Suppressor macrophage treated with lipopolysaccharide for 4 hours (primary cell): Measurements from ENCODE around the gene LRRK1.
A peak's percentile ranks its signal among the peaks of the same experiment; 100 is the strongest.

ENCODE experiments used
- DNase-seq: peaks from one replicate; pipeline ENCODE4 v3.0.0-alpha.2; 2020

Gene LRRK1

DNA sequence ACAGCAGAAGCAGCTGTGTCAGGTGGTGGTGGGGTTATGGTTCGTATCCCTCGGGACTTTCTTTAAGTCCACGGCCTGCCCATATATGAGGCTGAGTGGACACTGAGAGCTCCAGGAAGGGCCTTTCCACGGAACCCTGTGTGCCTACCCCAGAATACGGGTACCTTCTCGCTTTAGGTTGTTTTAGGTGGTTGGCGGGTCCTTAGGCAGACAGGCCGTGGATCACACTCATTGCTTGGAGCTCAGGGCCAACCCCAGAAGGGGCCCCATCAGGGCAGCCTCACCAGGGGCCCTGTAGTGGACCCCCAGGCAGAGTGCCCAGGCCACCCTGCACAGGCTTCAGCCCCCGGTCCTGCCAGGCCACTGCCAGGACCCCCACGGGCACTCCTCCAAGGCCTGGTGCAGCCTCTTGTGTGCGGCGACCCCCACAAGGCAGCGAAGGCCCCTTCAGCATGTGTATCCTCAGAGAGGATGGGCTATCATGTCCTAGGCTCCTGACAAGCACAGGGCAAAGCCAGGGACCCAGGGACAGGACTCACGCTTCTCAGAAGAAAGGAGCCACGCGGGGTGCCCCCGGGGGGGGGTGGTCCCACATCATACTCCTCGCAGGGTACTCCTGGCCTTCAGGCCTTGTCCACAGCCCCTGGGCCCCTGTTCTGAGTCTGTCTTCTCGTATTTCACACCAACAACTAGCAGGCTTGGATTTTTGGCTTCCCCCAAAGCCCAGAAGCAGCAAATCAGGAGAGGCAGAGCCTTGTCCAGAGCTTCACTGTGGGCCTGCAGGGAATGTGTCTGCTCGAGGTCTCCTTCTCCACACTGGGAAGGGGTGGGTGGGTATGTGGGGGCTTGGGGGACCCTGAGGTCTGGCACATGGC lies 93.4 kb downstream of the LRRK1 start:
- no peak for DNase-seq

DNA sequence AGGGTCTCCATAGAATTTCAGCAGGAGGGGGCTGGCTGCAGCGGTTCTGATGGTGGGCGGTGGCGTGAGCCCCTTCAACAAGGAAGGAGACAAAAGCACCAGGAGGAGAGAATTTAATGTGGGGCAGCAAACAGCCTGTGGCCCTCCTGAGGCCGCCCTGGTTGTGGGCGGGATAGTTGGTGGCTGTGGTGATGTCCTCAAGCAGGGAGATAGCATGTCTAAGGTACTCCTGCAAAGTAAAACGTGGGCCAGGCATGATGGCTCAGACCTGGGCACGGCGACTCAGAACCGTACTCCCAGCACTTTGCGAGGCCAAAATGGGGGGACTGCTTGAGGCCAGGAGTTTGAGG lies 94.0 kb downstream of the LRRK1 start:
- no peak for DNase-seq

DNA sequence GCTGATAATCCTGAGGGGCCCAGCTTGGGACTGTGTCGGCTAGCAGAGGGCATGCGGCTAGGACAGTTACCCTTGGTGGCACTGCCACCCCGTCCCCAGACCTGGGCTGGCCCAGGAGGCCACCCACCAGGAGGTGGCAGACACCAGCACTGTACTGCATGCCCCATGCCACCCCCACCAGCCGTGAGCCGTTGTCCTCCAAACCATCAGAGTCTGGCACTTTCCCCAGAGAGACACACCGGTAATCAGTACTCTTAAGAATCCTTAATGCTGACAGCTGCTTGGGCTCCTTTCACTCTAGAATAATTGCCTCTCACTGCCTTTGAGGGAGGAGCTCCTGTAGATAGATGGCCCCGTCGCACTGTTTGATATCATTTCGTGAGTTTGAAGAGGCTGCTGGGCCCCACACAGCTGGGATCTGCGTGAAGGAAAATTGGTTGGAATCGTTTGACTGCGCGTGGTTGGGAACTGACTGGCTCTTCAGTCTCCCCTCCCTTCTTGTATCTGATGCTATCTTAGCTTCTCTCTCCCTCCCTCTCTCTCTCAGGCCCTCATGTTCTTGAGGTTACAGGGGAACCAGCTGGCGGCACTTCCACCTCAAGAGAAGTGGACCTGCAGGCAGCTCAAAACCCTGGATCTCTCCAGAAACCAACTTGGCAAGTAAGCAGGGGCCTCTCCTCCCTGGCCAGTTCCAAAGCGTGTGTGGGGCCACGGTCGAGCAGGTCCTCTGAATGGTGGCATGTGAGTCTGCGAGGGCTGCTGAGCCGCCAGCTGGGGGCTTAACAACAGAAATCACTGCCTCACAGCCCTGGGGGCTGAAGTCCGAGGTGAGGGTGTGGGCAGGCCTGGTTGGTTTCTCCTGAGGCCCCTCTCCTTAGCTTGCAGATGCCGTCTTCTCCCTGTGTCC lies 94.9 kb downstream of the LRRK1 start:
- no peak for DNase-seq

DNA sequence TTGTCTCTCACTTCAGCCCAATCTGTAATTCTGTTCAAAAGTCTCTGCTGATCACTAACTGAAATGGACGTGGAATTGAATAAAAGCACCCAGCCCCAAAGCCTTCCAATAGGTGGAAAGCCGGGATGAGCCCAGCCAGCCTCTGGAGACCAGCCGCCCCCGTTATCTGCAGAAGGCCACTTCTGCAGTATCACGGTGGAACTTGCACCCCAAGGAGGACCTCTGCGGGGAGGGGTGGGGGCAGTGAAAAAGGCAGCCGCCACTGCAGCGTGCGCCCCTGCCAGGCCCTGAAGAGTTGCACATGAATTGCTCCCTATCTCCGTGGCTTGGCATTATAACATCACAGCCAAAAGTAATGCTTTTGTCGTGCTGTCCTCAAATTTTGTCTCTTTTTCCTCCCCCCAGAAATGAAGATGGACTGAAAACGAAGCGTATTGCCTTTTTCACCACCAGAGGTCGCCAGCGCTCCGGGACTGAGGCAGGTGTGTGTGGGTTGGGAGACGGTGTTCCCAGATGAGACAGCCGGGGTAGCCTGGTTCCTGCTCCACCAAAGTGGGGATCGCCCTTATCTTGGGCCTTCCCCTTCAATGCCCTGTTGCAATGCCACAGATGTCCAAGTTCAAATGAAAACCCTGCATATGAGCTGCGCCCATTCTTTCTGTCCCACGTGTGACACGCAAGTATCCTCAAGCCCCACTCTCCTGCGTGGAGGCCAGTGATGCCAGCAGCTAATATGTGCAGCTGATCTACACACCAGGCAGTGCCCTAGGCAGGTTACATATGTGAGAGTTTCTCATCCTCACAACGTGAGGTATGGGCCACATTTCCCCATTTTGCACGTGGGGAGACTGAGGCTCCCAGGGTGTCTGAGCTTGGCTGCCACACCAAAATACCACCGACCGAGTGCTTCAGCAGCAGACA lies 96.0 kb downstream of the LRRK1 start:
- DNase-seq, result peak; percentile 70

DNA sequence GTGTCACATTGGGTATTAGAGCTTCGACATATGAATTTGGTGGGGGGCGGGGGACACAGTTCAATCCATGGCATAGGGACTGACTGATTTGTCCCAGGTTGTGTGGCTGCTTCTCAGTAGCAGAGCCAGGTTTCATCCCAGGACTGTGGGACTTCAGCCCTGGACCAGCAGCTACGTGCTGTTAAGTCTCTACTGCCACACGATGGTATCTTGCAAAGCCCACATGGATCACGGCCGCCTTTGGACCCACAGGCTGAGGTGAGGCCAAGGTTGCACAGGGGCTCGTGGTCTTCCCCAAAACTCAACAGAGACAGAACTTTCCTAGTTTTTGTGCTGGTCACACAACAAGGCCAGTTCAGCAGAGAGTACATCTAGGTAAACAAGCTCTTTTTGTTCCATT lies 97.4 kb downstream of the LRRK1 start:
- no peak for DNase-seq

DNA sequence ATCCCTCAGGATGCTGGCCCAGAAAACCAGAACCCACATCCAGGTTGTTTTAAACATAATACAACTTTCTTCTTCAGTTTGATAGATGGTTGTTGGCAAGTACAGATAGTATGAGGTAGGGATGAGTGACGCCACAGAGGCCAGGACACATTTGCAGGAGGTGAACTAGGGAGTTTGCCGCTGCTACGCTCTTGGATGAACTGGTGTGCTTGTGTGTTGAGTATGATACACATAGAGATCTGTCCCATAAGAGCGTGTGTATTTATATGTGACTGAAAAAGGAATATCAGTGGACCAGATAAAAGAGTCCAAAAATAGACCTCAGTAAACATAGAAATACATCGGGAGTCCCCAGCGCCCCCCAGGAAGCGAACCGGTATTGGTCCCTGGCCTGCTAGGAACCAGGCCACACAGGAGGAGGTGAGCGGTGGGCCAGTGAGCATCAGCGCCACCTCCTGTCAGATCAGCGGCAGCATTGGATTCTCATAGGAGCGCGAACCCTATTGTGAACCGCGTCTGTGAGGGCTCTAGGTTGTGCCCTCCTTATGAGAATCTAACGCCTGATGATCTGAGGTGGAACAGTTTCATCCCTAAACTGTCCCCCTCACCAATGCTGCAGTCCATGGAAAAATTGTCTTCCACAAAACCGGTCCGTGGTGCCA lies 98.1 kb downstream of the LRRK1 start:
- DNase-seq, result no peak

DNA sequence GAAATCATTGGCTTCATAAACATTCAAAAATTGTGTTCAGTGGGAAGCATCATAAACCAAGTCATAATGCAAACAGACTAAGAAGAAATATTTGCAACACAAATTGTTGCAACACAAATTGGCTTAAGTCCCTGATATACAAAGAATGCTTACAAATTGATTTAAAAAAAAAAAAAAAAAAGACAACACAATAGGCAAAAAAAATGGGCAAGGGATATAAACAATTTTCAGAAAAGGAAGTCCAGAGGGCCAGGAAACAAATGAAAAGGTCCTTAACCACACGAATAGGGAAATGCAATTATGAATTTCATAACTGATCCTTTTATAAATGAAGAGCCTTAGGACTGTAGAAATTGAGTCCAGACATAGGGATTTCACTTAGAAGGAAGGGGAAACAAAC lies 98.9 kb downstream of the LRRK1 start:
- peak; percentile 52 for DNase-seq

DNA sequence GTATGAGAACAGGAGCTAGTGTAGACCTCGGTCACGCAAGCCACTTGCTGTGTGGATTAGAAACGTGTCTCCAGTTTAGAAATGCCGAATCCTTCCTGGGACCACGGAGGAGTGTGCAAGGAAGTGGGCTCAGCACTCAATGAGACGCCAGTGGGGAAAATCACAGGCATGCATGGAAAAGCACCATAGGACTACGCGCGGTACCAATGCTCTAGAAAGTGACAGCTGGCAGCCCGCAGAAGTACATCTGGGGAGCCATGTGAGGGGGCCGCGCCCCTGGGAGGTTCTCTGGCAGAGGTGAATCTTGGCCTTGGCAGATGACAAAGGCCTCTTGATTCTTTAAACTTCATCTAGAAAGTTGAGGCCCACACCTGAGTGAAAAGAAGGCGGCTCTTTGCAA lies 99.3 kb downstream of the LRRK1 start:
- DNase-seq, result no peak

DNA sequence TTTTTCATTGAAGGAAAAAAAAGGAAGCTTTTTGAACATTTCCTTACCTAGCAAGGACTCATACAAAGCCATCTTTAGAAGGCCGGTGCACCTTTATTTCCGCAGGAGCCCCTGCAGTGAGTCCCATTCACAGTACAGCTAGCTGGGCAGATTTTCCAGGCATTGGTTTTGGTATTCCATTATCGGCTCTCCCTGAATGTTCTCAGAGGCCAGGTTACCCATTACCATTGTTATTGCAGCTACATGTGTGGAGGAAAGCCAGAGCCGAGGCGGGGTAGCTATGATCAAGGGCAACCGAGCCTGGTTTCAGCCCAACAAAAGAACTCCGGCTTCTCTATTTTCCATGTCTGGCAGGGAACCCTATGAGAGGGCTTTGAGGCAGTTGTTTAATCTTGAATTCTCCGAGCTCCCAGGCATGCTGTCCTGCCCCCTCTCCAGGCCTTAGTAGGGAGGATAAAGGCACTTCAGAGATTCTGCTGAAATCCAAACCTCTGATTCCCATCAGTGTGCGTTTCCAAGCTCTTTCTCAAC lies 100.3 kb downstream of the LRRK1 start:
- no peak for DNase-seq

DNA sequence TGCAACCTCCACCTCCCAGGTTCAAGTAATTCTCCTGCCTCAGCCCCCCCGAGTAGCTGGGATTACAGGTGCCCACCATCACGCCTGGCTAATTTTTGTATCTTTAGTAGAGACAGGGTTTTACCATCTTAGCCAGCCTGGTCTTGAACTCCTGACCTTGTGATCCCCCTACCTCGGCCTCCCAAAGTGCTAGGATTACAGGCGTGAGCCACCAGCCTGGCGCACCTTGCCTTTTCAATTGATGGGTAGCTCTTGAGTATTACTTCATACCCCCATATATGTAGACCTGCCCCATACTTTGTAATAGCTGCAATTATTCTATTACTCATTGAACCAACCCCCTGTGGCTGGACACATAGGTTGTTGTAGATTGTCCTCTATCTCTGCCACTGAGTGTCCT lies 101.3 kb downstream of the LRRK1 start:
- DNase-seq, result no peak

DNA sequence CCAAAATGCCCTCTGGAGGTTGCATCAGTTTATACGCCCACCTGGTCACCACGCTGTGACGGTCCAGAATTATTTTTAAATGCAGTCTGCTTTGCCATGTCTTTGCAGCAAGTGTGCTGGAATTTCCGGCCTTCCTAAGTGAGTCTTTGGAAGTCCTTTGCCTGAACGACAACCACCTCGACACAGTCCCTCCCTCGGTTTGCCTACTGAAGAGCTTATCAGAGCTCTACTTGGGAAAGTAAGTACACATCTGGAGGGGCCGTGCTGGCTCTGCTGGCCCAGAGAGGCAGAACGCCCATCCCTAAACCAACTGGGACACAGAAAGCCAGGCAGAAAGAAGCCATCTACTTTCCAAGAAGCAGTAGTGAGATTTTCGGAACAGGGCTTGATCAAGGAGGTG lies 101.8 kb downstream of the LRRK1 start:
- no peak for DNase-seq

DNA sequence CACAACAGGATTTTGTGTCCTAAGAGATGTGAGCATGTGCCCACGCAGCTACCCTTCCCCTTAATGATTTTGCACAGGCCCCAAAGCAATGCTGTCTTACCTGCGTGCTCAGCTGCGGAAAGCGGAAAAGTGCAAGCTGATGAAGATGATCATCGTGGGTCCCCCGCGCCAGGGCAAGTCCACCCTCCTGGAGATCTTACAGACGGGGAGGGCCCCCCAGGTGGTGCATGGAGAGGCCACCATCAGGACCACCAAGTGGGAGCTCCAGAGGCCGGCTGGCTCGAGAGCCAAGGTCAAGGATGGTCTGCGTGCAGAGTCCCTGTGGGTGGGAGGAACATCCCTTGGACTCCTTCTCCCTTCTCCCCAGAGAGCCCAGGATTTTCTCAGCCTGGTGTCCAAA lies 103.1 kb downstream of the LRRK1 start:
- no peak for DNase-seq

DNA sequence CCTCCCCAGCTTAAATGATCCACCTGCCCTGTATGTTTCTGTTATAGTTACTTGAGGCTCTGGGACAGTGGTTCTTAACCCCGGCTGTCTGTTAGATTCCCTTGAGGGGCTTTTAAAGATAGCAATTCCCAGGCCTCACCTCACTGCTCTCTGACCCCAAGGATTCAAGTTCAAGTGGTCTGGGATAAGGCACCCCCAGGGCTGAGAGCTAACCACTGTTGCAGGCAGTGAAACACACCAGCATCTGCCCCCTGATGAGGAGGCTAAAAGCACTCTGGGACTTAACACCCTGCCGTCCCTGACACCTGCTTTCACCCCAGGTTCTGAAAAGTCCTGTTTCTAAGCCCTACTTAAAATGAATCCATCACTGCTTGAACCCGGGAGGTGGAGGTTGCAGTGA lies 103.7 kb downstream of the LRRK1 start:
- DNase-seq, result no peak

DNA sequence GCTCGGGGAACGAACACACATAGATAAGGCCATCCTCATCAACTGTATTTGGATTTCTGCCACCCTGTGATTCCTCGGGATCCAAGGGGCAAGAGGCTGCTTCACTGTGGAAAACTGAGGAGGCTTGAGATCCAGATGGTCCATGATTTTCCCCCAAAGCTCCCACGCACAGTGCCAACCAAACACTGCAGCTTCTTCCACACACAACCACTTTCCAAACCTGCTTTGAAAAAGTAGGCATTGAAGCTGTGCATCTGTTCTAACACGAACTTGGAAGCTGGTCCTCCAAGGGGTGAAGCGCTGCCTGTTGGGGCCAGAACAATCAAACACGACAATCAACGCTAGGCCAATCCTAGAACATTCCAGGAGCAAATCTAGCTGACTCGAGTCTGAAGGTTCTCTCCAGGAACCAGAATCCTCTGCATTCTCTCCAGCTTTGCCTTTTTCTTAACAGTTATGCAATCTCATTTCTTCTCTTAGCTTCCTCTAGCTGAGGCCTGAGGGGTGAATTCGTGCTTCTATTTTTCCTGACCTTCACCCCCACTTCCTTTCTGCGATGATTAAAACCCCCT lies 104.4 kb downstream of the LRRK1 start:
- no peak for DNase-seq

DNA sequence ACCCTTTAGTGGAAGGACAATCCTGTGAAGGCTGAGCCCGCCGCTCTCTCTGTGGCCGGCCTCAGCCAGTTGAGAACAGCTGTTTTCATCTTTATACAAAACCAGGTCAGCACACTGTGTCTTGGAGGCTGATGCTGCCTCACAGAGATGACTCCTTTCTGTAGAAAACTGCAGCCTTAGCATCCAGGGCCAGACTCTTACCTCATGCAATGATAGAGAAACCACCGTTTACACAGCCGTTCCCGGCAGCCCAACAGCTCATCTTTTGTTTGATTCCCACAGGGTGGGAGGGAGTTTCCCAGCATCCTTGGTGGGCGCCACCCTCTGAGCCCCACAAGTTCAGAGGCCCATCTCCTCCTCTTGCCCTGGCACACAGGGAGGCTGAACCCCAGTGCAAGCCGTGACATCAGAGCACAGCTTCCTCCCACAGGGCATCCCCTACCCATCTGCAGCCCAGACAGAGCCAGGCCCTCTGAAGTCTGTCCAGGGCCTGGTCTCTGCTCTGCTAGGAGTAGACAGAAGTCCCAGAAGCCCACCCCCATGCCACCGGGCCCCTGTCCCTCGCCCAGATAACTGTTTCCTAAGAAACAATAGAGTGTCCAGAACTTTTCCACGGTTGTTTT lies 105.0 kb downstream of the LRRK1 start:
- peak; percentile 34 for DNase-seq

DNA sequence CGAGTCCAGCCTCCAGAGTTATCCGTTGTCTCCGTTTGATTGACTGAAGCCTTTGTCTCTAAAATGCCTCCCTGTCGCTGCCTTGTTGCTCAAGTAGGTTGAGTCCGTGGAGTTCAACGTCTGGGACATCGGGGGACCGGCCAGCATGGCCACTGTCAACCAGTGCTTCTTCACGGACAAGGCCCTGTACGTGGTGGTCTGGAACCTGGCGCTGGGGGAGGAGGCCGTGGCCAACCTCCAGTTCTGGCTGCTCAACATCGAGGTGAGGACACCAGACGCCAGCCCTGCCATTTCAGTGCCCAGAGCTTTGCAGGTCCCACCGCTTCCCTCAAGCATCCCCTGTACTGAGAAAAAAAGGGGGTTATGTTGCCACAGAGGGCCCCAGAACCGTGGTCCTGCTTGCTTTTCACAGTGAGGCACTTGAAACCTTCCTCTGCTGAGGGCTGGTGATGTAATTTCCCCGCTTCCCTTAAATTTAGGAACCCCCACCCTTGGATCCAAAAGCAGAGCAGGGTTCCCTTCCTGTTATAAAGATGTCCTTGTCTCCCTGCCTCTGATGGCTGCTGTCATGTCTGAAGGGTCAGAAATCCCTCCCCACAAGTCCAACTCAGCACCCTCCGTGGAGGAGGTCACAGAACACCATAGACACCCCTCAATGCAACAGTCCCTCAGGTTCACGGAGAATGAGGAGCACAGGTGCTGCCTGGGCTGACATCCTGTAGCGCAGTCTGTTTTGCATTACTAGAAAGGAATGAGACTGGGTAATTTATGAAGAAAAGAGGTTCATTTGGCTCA lies 105.7 kb downstream of the LRRK1 start:
- no peak for DNase-seq

DNA sequence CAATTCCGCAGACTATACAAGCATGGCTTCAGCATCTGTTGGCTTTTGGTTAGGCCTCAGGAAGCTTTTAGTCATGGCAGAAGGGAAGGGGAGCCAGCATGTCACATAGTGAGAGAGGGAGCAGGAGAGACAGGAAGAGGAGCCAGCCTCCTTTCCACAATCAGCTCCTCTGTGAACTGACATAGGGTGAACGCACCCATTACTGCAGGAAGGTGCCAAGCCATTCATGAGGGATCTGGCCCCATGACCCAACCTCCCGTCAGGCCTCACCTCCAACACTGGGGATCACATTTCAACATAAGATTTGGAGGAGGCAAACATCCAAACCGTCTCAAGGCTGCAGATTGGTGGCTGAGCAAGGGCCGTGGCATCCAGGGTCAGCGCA lies 106.3 kb downstream of the LRRK1 start:
- DNase-seq, result no peak

DNA sequence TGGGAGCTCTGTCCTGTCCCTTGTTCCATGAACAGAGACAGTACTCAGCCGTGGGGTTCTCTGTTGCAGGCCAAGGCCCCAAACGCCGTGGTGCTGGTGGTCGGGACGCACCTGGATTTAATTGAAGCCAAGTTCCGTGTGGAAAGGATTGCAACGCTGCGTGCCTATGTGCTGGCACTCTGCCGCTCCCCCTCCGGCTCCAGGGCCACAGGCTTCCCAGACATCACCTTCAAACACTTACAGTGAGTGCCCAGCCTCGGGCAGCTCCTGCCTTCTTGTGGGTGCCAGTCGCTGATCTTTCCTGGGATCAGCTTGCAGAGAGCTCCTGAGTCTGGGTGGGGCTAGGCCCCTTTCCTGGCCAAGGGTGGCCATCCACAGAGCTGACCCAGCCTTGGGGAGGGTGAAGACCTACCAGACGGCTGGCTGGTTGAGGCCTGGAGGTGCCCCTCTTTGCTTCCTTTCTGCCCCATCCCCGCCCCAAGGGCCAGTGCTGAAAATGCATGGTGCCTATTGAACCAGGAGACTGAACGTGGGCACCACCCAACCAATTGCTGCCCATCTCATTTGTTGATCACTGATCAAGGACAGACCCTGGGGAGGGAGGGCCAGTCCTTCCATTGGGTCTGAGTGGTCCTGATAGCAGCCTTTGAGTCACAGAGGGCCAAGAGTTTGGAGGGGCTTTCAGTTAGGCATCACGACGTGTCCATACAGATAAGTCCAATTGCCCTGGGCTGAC lies 106.9 kb downstream of the LRRK1 start:
- no peak for DNase-seq

DNA sequence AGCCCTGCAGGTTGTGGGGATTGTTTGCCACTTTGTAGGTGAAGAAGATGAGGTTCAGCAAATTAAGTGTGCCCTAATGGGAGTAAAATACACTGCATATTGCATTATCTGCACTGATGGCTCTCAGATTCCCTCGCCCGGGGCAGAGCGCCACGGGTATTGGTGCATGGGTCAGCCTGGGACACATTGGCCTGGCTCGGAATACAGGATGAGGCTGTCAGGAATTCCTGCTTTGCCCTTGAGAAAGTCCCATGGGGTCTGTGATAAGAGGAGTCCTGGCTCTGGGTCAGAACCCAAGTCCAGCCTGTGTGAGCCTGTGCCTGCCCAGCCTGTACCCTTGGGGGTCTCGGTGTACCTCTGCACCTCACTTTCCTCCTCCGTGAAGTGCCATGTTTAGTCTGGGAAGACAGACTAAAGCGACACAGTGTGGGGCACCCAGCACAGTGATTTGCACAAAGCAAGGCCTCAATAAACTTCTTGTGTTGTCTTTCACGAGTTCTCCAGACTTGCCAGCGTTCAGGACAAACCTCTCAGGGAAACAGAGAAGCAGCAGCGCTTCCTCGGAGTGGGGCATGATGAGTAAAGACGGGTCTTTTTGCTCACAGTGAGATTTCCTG lies 107.6 kb downstream of the LRRK1 start:
- no peak for DNase-seq
